Testis (tissue), 2 donors: ENCODE results near the gene CDCA8.

Experiments used
- CTCF ChIP-seq, 3 experiments: fragments of 450-650 bp in 2 of 3; fragments of 200-600 bp in 1 of 3; sonication (generic) in 1 of 3; IDR thresholded peaks; one replicate each; pipeline ENCODE4 v1.5.1; 2016 to 2019; ENCODE audit warnings: antibody characterized with exemption in 3 of 3, mild to moderate bottlenecking in 2 of 3, moderate library complexity in 1 of 3
- POLR2A ChIP-seq: fragments of 450-650 bp; IDR thresholded peaks from one replicate; pipeline ENCODE4 v1.6.1; 2017; ENCODE audit warnings: antibody characterized with exemption, mild to moderate bottlenecking, moderate library complexity

GRCh38 chr1:37680933-37681332 is 11.4 kb upstream of the CDCA8 start:
- TF ChIP-seq CTCF (IDR thresholded peaks at IDR 0.05) (no peak), POLR2A (no peak)
